ENCODE results near the gene DCDC2. TPM values are rescaled to one million over a fixed set of nuclear protein-coding genes. Genes with fewer than 3 reads are reported as not detected.
"Not testable (repeated sequence)": the region's sequence is repeated elsewhere in the genome, so short reads cannot be mapped to it uniquely, and the experiment has no call there.

DCDC2 gene
- polyA plus RNA-seq, 3 donors from 2014 or later = not detected

GRCh38 chr6:24147511-24148153, 210.2 kb downstream of the DCDC2 start:
- DNase-seq = no peak
- H3K9me3 Mint-ChIP-seq = peaks cover 0 to 7% (median under 1%) of the 10 kb centered on the region in 6 donors
- no peak overlapping the region for H3K27ac Mint-ChIP-seq
- H3K27me3 Mint-ChIP-seq (ENCODE audit: low read depth in 3 of 3) = peaks cover 3 to 7% (median 3%) of the 10 kb centered on the region in 3 donors
- H3K4me3 Mint-ChIP-seq = no peak overlapping the region
- H3K4me1 Mint-ChIP-seq = no peaks in the 10 kb centered on the region
- no peaks in the 10 kb centered on the region for H3K36me3 Mint-ChIP-seq

GRCh38 chr6:24146871-24147270, 211.0 kb downstream of the DCDC2 start:
- Mint-ChIP-seq H3K27me3 (ENCODE audit: low read depth in 3 of 3) (peaks cover 1 to 7% (median 3%) of the 10 kb centered on the region in 3 donors), H3K9me3 (peaks cover 0 to 10% (median under 1%) of the 10 kb centered on the region in 6 donors), H3K36me3 (no peaks in the 10 kb centered on the region), H3K4me3 (no peak overlapping the region), H3K4me1 (no peaks in the 10 kb centered on the region), H3K27ac (no peak overlapping the region)
- no peak for DNase-seq

DNA sequence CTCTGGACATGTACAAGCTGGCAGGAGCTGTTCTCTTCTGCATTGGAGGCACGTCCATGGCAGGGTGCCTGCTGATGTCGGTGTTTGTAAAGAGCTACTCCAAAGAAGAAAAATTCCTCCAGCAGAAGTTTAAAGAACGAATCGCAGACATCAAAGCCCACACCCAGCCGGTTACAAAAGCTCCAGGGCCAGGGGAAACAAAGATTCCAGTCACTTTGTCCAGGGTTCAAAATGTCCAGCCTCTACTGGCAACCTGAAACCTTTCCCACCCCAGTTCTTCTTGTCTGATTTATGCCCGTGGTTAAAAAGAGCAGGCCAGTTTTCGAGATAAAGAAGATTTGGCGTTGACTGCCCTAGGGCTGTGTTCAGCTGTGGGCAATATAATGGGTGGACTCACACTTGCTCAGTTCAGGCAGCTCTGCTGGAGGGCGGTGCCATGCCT, 212.1 kb downstream of the DCDC2 start:
- Mint-ChIP-seq H3K4me1 (no peaks in the 10 kb centered on the region), H3K36me3 (no peaks in the 10 kb centered on the region), H3K4me3 (no peak overlapping the region), H3K27ac (no peak overlapping the region), H3K9me3 (peaks cover 0 to 14% (median under 1%) of the 10 kb centered on the region in 6 donors), H3K27me3 (ENCODE audit: low read depth in 3 of 3) (peaks cover 1 to 5% (median 2%) of the 10 kb centered on the region in 3 donors)
- DNase-seq = no peak

DNA sequence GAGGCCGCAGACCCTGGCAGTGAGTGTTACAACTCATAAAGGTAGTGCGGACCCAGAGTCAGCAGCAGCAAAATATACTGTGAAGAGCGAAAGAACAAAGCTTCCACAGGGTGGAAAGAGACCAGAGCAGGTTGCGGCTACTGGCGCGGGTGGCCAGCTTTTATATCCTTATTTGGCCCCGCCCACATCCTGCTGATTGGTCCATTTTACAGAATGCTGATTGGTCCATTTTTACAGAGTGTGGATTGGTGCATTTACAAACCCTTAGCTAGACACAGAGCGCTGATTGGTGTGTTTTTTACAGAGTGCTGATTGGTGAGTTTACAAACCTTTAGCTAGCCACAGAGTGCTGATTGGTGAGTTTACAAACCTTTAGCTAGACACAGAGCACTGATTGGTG, 215.1 kb downstream of the DCDC2 start:
- H3K9me3 Mint-ChIP-seq = peaks cover 0 to 19% (median 1%) of the 10 kb centered on the region in 6 donors
- not testable (repeated sequence) for H3K4me3 Mint-ChIP-seq; H3K36me3 Mint-ChIP-seq; H3K27me3 Mint-ChIP-seq (ENCODE audit: low read depth in 3 of 3); DNase-seq; H3K27ac Mint-ChIP-seq; H3K4me1 Mint-ChIP-seq

- H3K4me3 Mint-ChIP-seq = no peak overlapping the region
- H3K9me3 Mint-ChIP-seq = peaks cover 0 to 19% (median 1%) of the 10 kb centered on the region in 6 donors
- no peak overlapping the region for H3K27ac Mint-ChIP-seq
- peaks cover 0 to 2% (median 0%) of the 10 kb centered on the region in 3 donors for H3K27me3 Mint-ChIP-seq (ENCODE audit: low read depth in 3 of 3)
- H3K36me3 Mint-ChIP-seq = no peaks in the 10 kb centered on the region
- no peak for DNase-seq
- no peaks in the 10 kb centered on the region for H3K4me1 Mint-ChIP-seq
Observed at GRCh38 chr6:24140591-24140990, 217.3 kb downstream of the DCDC2 start.

GRCh38 chr6:24139639-24140038, 218.2 kb downstream of the DCDC2 start:
- H3K27ac Mint-ChIP-seq = no peak overlapping the region
- DNase-seq = no peak
- no peaks in the 10 kb centered on the region for H3K36me3 Mint-ChIP-seq
- H3K27me3 Mint-ChIP-seq (ENCODE audit: low read depth in 3 of 3) = no peaks in the 10 kb centered on the region
- H3K4me3 Mint-ChIP-seq = no peak overlapping the region
- H3K9me3 Mint-ChIP-seq = peaks cover 0 to 19% (median 1%) of the 10 kb centered on the region in 6 donors
- no peaks in the 10 kb centered on the region for H3K4me1 Mint-ChIP-seq

- H3K4me1 Mint-ChIP-seq = no peaks in the 10 kb centered on the region
- no peak overlapping the region for H3K27ac Mint-ChIP-seq
Observed at GRCh38 chr6:24139080-24139479, 218.8 kb downstream of the DCDC2 start.

GRCh38 chr6:24131751-24132150, 226.1 kb downstream of the DCDC2 start:
- H3K4me3 Mint-ChIP-seq = no peak overlapping the region
- no peaks in the 10 kb centered on the region for H3K36me3 Mint-ChIP-seq
- H3K4me1 Mint-ChIP-seq = no peaks in the 10 kb centered on the region
- H3K27ac Mint-ChIP-seq = no peak overlapping the region
- H3K9me3 Mint-ChIP-seq = peaks cover 0 to 5% (median 0%) of the 10 kb centered on the region in 6 donors
- no peak for DNase-seq
- peaks cover 0 to 3% (median 3%) of the 10 kb centered on the region in 3 donors for H3K27me3 Mint-ChIP-seq (ENCODE audit: low read depth in 3 of 3)

More at GRCh38 chr6:24139080-24139479, 218.8 kb downstream of the DCDC2 start:
- Mint-ChIP-seq H3K9me3 (peaks cover 0 to 19% (median 1%) of the 10 kb centered on the region in 6 donors), H3K36me3 (no peaks in the 10 kb centered on the region), H3K4me3 (no peak overlapping the region), H3K27me3 (ENCODE audit: low read depth in 3 of 3) (no peaks in the 10 kb centered on the region)
- DNase-seq = no peak

DNA sequence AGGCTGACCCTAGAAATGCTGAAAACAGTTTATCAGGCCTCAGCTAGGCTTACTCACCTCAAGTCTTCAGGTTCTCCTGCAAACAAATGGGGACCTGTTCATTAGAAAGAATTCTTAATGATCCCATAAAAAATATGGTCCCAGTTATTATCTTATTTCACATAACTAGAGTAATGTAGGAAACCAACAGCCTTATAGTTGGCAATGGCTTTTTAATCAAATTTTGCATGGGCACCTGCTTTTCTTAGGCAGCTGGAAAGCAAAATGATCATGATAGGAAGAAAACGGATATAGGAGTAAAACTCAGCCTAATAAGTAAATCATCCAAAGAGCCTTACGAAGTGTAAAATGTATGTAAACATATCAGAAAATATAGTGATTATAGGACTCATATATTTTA, 230.5 kb downstream of the DCDC2 start:
- Mint-ChIP-seq H3K27me3 (ENCODE audit: low read depth in 3 of 3) (peaks cover 2 to 6% (median 5%) of the 10 kb centered on the region in 3 donors), H3K36me3 (no peaks in the 10 kb centered on the region), H3K4me1 (no peaks in the 10 kb centered on the region), H3K9me3 (peaks cover 0 to 10% (median 3%) of the 10 kb centered on the region in 6 donors), H3K4me3 (no peak overlapping the region), H3K27ac (no peak overlapping the region)
- DNase-seq = no peak

GRCh38 chr6:24126586-24127192, 231.2 kb downstream of the DCDC2 start:
- Mint-ChIP-seq H3K27me3 (ENCODE audit: low read depth in 3 of 3) (peaks cover 2 to 6% (median 5%) of the 10 kb centered on the region in 3 donors), H3K4me3 (peak overlapping the region in 1 of 5 donors; percentile 30), H3K9me3 (peaks cover 0 to 10% (median 3%) of the 10 kb centered on the region in 6 donors), H3K4me1 (no peaks in the 10 kb centered on the region), H3K27ac (no peak overlapping the region), H3K36me3 (no peaks in the 10 kb centered on the region)
- DNase-seq = no peak

- peaks cover 0 to 10% (median 4%) of the 10 kb centered on the region in 6 donors for H3K9me3 Mint-ChIP-seq
- H3K27ac Mint-ChIP-seq = no peak within 1 kb of the TSS
- no peaks in the 10 kb centered on the region for H3K36me3 Mint-ChIP-seq
- no peaks in the 10 kb centered on the region for H3K4me1 Mint-ChIP-seq
- H3K27me3 Mint-ChIP-seq (ENCODE audit: low read depth in 3 of 3) = peaks cover 2 to 6% (median 5%) of the 10 kb centered on the region in 3 donors
- H3K4me3 Mint-ChIP-seq = peak within 1 kb of the TSS in 1 of 5 donors; percentile 30
- DNase-seq = no peak
Observed at GRCh38 chr6:24125980-24126379, 231.9 kb downstream of the DCDC2 start, which contains the start of gene NRSN1. NRSN1 (plus strand) TSS chr6:24126215; CDS start chr6:24134328, 8,113 bp downstream.

- H3K36me3 Mint-ChIP-seq = no peaks in the 10 kb centered on the region
- H3K27ac Mint-ChIP-seq = no peak overlapping the region
- peaks cover 2 to 6% (median 3%) of the 10 kb centered on the region in 3 donors for H3K27me3 Mint-ChIP-seq (ENCODE audit: low read depth in 3 of 3)
- H3K9me3 Mint-ChIP-seq = peaks cover 0 to 10% (median 3%) of the 10 kb centered on the region in 6 donors
- no peak for DNase-seq
- no peak overlapping the region for H3K4me3 Mint-ChIP-seq
- no peaks in the 10 kb centered on the region for H3K4me1 Mint-ChIP-seq
Observed at GRCh38 chr6:24122139-24122538, 235.7 kb downstream of the DCDC2 start.
